Measurements from ENCODE around the gene TEF.
A peak's percentile ranks its signal among the peaks of the same experiment; 100 is the strongest.

TEF gene

GRCh38 chr22:41381329-41382097, at the start of gene TEF:
TEF (plus strand) TSS chr22:41381942; CDS start chr22:41382045, 103 bp downstream.
- DNase-seq, result peak; percentile 98

- no peak for DNase-seq
Measured at GRCh38 chr22:41332217-41332939, 49.4 kb upstream of the TEF start.

DNA sequence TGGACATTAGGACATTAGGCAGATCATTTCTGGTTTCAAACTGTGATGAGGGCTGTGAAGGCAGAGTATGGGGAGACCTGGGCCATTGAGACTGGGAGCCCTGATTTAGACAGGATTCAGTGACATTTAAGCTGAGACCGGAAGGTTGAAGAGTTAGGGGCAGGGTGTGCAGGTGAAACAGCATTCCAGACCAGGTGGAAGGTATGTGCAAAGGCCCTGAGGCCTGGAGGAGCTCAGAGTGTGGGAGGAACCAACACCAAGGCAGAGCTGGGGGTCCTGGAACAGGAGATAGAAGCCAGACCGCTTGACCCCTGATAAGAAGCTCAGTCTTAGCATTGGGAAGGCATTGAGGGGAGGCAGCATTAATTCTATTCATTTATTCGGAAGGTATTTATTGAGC, 47.9 kb upstream of the TEF start:
- DNase-seq, result no peak

GRCh38 chr22:41334215-41334614, 47.5 kb upstream of the TEF start:
- no peak for DNase-seq

- no peak for DNase-seq
Measured at GRCh38 chr22:41334951-41335635, 46.6 kb upstream of the TEF start.

DNA sequence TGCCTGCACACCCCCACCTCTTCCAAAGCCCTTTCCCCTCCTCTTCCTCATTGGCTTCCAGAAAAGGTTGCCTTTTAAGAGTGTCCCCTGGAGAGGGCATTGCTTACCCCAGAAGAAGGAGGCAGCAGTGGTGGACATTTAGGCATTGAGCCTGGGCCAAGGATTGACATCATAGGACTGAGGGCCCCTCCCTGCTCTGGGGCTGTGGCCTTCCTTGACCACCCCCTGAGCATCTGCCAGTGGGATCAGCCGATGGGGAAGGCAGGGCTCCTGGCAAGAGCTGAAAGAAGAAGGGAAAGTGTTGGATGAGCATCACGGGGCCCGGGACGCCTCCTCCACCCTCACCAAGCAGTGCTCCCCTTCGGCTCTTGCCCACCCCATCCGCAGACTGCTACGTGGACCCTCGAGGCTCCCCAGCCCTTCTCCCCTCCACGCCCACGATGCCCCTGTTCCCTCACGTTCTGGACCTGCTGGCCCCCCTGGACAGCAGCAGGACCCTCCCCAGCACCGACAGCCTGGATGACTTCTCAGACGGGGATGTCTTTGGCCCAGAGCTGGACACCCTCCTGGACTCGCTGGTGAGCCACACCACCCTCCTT, 43.0 kb upstream of the TEF start:
- DNase-seq, result no peak

GRCh38 chr22:41339823-41340222, 41.9 kb upstream of the TEF start:
- no peak for DNase-seq

DNA sequence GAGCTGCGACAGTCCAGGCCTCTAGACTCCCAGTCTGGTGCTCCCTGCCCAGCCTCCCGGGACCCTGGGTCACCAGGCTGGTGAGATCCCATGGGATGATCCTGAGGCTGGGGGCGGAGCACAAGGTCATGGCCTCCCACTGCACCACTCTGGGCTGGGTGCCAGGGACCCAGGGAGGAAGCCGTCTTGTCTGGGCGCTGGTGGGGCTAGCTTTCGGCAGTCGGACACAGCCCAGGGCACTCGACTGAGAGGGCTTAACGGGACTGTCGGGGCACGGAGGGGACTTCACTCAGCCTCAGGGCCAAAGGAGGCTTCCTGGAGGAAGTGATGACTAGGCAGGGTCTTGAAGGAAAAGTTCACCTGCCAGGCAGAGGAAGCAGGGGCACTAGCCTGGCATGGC, 41.4 kb upstream of the TEF start:
- no peak for DNase-seq

- no peak for DNase-seq
Measured at GRCh38 chr22:41341012-41341411, 40.7 kb upstream of the TEF start.

- no peak for DNase-seq
Measured at GRCh38 chr22:41341990-41342389, 39.8 kb upstream of the TEF start.

GRCh38 chr22:41343300-41343699, 38.4 kb upstream of the TEF start:
- DNase-seq, result no peak

- no peak for DNase-seq
Measured at GRCh38 chr22:41343717-41344116, 38.0 kb upstream of the TEF start.

GRCh38 chr22:41344189-41344788, 37.5 kb upstream of the TEF start:
- no peak for DNase-seq

- no peak for DNase-seq
Measured at GRCh38 chr22:41345807-41346335, 35.9 kb upstream of the TEF start.

- no peak for DNase-seq
Measured at GRCh38 chr22:41347066-41347859, 34.5 kb upstream of the TEF start.

DNA sequence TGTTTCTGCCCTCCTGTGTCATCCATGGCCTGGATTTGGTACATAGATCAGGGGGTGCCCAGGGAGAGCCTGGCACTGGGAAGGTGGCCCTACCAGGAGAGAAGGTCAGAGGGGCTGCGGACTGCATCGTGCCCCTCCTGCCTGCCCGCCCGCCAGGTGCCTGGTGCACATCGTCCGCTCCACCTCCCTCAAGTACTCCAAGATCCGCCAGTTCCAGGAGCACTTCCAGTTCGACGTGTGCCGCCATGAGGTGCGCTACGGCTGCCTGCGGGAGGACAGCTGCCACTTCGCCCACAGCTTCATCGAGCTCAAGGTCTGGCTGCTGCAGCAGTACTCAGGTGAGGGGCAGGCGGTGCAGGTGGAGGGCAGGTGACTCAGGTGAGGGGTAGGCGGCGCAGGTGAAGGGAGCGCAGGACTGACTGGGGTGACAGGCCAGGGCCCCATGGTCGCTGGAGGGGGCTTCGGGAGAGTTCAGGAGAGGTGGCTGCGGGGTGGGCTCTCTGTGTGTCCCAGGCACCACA, 32.7 kb upstream of the TEF start:
- DNase-seq, result no peak

DNA sequence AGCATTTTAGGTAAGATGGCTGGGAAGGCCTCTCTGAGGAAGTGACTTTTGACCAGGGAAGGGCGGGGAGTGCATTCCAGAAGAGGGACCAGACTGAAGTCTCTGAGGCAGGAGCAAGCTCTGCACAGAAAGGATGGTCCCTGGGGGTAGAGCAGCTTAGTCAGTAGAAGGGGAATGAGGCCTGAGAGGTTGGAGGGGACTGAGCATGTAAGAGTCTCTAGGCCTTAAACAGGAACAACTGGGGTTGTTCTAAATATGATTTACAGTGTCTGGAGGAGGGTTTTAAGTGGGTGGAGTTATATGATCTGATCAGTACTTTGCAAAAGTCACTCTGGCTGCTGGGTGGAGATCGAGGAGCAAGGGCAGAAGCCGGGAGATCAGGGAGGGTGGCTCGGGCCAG, 31.7 kb upstream of the TEF start:
- no peak for DNase-seq

- DNase-seq, result no peak
Measured at GRCh38 chr22:41351011-41351410, 30.7 kb upstream of the TEF start.

GRCh38 chr22:41352058-41352457, 29.7 kb upstream of the TEF start:
- DNase-seq, result no peak

GRCh38 chr22:41353862-41354575, 27.7 kb upstream of the TEF start:
- DNase-seq, result no peak

GRCh38 chr22:41354979-41355378, 26.8 kb upstream of the TEF start:
- DNase-seq, result no peak
